NCI-H510A treated with DMSO at 0.1 percent for 48 hours (cell line): ENCODE data around the gene SUGT1.
"Not testable (repeated sequence)": the region's sequence is repeated elsewhere in the genome, so short reads cannot be mapped to it uniquely, and the experiment has no call there.

Experiments used
- DNase-seq: peaks from one replicate; lab custom pipeline; 2025; lab: John Stamatoyannopoulos, UW

Gene SUGT1

DNA sequence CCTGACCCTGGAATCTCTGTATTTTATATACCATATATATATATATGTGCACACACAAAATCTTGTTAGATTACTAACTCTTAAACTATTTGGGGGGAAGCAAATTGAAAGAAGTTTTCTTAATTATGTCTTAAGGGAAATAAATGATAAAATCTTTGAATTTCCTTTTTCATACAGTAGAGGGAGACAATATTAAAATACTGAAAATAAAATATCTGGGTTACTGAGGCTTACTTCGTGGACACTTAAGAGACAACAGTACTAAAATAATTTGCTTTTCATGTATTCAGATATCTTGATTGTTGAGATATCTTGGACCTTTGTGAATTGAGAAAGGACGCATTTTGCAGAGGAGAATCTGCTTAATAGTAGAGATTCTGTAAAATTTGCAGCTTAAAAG, 17.0 kb downstream of the SUGT1 start:
- DNase-seq: no peak

DNA sequence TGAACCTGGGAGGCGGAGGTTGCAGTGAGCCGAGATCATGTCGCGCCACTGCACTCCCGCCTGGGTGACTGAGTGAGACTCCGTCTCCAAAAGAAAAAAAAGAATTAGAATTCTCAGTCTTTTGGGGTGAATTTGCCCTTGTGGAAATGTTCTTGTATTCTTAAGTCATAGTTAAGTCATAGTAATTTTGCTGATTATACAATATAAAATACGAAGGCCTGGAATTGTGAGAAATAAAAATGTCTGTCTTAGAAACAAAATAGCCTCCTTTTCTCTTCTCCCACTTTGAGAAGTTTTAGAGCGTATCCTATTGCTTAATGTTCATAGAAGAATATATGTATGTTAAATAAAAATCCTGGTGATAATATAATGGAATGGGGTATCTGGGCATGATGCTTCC, 18.1 kb downstream of the SUGT1 start:
- no peak for DNase-seq

DNA sequence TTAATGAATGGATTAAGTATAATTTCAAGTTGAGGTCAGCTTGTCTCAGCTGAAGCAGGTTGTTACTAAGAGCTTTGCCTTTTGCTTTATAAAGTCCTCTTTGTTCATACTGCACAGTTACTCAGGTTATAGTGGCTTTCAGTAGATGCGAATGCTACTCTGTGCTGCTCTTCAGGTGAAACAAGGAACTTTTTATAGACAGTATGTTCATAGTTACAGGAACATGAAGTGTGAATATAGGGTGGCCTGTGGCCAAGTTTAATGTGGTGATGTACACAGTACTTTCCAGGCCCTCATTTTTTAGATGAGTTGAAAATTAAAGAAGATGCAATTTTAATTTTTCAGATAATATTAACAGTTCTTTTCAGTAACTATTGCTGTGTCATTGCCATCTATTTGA, 20.8 kb downstream of the SUGT1 start:
- DNase-seq: no peak

- DNase-seq: no peak
These were observed 25.2 kb downstream of the SUGT1 start for GRCh38 chr13:52677823-52678222.

- DNase-seq: not testable (repeated sequence)
These were observed 33.2 kb downstream of the SUGT1 start for GRCh38 chr13:52685806-52686205.

DNA sequence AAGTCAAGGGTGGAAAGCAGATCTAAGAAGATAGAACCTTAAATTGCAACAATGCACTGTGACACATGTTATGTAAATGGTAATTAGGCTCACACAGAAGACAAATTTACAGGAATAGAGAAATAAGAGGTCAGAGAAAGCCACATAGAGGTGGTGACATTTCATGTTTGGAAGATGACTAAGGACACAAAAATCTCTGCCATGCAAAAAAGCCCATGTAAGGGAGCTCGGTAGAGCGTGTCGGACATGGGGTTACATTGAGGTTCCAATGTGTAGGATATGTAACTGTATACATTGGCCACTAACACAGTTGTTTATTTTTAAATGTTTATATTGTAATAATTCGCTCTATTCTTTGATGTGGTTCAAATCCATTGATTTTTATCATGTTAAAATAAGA, 33.7 kb downstream of the SUGT1 start:
- no peak for DNase-seq

DNA sequence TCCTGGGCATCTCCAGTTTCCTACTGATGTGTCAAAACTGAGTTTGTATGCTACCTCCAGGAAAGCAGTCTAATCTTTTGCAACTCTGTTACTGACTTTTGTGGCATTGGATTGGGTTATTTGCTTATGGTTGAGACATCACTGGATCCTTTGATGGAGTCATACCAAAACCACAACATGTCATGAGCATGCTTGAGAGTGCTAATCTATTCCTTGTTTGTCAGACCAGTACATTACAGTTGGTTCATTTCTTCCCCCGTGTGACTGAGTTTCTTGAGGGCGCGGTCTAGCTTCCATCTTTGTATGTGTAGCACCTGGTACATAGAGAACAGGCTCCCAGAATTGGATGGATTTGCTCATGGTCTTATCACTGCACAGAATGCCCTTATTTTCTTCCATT, 43.2 kb downstream of the SUGT1 start:
- no peak for DNase-seq

DNA sequence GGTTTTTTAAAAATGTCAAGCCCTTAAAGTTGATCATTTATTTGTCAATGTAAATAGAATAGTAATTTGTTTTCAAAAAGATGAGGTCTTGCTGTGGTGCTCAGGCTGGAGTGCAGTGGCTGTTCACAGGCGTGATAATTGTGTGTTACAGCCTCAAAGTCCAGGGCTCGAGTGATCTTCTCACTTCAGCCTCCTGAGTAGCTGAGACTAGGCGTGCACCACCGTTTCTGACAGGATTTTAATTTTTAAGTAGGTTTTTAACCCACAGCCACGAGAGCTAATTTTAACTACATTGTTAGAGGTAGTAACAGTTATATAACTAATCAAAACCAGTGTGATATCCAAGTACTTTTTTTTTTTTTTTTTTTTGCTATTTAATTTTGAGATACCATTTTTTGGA, 43.9 kb downstream of the SUGT1 start:
- DNase-seq: no peak

- DNase-seq: no peak
These were observed 49.3 kb downstream of the SUGT1 start for GRCh38 chr13:52701728-52702465.

DNA sequence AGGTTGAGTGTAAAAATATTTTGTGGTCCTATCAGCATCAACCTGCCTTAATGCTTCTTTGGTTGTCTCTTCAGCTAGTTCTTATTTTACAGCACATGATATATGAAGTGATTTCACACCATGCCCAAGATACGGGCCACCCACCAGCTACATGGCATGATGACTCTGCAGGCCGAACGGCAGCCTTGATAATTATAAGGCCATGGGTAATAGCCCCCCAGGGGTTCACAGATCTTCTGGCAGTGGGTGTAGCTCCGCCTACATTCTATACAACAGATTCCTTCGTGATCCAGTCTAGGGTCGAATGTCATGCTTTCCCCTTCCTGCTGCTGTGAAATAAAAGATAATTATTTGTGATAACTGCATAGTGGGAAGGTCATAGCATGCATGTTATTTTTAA, 50.8 kb downstream of the SUGT1 start:
- DNase-seq: no peak

GRCh38 chr13:52706081-52706480, 53.4 kb downstream of the SUGT1 start:
- DNase-seq: no peak

DNA sequence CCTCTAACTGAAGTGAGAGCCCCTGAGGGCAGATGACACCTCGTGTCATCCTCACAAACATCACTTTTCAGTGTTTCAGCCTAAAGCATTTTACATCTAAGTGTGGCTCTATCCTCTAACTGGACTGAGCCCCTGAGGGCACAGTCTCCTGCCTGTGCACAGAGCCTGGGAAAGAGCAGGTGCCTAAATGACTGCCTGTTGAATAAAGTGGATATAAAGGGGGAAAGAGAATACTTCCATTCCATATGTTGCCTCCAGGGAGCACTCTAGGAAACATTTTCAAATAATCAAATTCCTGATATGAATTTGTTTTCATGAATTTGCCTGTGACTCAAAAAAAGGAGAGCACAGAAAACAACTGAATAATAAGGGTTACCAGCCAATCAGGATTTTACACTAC, 54.7 kb downstream of the SUGT1 start:
- peak; percentile 6 for DNase-seq

- not testable (repeated sequence) for DNase-seq
These were observed 55.6 kb downstream of the SUGT1 start for GRCh38 chr13:52708266-52708665.

DNA sequence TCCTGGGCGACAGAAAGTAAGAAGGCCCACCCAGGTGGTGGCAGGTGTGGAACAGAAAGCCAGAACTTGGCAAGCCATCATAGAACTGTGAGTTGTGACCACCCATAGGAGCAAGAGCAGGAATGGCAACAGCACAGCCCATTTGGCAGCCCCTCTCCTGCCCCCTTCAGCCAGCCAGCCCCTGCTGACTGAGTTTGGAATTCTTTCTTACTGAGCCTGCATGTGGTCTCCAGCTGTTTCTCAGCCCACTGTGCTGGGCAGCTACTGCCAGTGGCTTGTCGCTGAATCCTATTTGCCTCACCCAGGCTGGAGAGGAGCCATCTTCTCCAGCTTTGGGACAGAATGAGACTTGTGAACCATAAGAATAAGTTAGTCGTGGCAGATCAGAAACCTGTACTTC, 58.6 kb downstream of the SUGT1 start:
- DNase-seq: no peak

DNA sequence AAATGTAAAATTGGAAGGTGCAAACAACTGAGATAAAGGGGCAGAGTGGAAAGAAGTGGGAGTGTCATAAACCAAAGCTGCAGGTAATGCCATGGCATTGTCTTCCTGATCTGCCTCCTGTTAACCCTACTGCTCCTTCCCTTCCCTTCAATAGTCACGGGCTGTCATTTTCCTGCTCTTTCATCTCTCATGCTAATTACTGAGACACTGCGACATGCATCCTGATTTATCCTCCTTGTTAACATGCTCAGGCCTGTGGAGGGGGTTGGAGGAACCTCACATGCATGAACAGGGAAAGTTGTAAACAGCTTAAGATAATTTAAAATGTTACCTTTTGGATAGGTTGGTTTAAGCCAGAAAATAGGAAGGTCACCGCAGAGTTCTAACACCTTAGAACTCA, 59.7 kb downstream of the SUGT1 start:
- no peak for DNase-seq

GRCh38 chr13:52713894-52714293, 61.3 kb downstream of the SUGT1 start:
- no peak for DNase-seq

DNA sequence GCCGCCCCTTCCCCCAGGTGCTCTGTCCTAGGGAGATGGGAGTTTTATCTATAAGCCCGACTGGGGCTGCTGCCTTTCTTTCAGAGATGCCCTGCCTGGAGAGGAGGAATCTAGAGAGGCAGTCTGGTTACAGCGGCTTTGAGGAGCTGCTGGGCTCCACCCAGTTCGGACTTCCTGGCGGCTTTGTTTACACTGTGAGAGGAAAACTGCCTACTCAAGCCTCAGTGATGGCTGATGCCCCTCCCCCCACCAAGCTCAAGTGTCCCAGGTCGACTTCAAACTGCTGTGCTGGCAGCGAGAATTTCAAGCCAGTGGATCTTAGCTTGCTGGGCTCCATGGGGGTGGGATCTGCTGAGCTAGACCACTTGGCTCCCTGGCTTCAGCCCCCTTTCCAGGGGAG, 68.3 kb downstream of the SUGT1 start:
- peak; percentile 30 for DNase-seq

- not testable (repeated sequence) for DNase-seq
These were observed 68.7 kb downstream of the SUGT1 start for GRCh38 chr13:52721356-52721755.

- DNase-seq: no peak
These were observed 70.5 kb downstream of the SUGT1 start for GRCh38 chr13:52723181-52723580.

DNA sequence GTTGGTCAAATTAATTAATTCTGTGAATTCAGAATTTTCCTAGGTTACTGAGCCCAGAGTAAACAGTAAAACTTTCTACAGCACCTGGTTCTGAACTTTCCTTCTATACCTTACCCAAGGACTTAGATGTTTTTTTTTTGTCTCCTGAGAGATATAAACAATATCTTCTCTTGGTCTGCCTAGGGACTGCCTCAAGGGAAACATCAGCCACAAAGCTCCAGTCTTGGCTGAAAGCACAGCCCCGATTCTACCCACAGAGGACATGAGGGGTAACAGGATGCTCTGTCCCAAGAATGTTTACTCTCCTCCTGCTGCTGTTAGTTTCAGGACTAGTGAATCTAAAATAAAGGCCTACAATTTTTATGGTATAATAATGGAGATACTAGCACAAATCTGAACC, 72.7 kb downstream of the SUGT1 start:
- no peak for DNase-seq

DNA sequence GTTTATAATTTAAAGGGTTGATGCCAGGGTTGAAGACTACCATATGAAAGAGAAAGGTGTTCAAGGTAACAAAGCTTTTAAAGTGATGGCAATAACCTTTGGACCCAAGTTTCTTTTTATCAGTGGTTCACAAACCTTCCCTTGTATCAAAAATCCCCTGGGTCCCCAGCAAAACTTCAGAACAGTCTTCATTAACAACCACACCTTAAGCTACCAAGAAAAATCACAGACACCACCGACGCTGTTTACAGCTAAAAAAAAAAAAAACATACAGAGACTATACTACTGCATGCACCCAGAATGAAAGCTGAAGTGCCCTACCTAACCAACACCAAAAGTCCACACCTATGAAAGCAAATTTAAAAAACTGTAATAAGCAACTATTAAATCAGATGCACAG, 73.6 kb downstream of the SUGT1 start:
- no peak for DNase-seq

DNA sequence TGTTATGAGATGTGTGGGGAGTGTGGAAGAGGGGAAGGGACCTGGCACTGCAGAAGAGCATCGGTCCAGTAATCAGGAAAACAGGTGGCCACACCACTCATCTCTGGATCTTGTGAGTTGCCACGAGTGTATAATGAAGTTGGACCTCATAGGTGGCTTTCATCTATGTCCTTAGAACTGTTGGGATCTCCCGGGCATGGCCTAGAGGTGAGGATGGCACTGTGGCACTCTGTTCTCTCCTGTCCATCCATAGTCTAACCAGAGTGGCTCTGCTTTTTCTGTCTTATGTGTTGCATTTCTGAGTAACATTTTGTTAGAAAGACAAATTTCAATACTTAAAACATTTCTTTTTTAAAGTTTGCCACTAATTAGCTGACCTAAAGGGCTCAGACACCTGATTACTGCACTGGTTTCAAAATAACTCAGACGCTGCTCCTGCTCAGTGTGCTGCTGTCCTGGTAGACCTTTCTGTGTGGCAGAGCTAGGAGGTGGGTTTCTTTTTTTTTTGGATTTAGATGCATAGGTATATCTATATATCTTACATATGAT, 81.5 kb downstream of the SUGT1 start:
- no peak for DNase-seq

GRCh38 chr13:52736891-52737290, 84.3 kb downstream of the SUGT1 start:
- no peak for DNase-seq

DNA sequence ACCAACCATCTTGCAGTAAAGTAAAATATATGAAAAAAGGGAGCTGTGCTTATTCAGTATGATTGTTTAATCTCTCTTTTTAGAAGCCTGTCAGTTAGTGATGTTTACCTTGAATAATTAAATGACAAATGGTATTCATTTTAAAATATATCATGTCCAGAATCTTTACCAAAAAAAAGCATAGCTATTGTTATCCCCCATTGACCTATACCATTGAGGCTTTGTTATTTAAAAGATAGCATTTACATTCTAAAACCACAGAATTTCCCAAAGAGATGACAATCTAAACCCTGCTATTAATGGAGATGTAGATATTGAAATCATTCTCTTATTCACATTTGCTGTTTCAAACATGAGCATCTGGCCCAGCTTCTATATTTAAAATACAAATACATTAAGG, 84.8 kb downstream of the SUGT1 start:
- no peak for DNase-seq
